ENCODE data around the gene OTOF.

- TF ChIP-seq POLR2A (IDR thresholded peaks at IDR 0.05) = no peak
- TF ChIP-seq CTCF (IDR thresholded peaks at IDR 0.05) = no peak
Observed at GRCh38 chr2:26455037-26455669, 22.8 kb downstream of the OTOF start.

All from uterus (tissue), 2 donors.